Hematopoietic multipotent progenitor cell (in vitro differentiated cells): ENCODE measurements around the gene ASIC4. TPM values are rescaled to one million over a fixed set of nuclear protein-coding genes. Genes with fewer than 3 reads are reported as not detected.

Experiments
- small RNA-seq: library from RNA; depleted of rRNA; stranded (forward); fragments of <200 nt; gene quantifications from one replicate; pipeline ENCODE3, GENCODE V24; 2012
- total RNA-seq: library from RNA; depleted of rRNA; stranded (reverse); fragments of >200 nt; gene quantifications from one replicate; pipeline ENCODE4 v1.2.3, GENCODE V29; 2012

ASIC4 gene
- total RNA-seq, 1 donor, result 0.27 TPM

Small RNA genes lying within 50 kb of the gene (small RNA-seq; reads per million reads assigned to genes)
- not detected for gene MIR3132

Other genes with a start within 250 kb of the ASIC4 start
- 24.8 TPM for gene DNAJB2, start 235.1 kb upstream of the ASIC4 start, total RNA-seq
- gene PTPRN, start 205.1 kb upstream of the ASIC4 start, total RNA-seq, result under 0.01 TPM
- gene RESP18, start 181.7 kb upstream of the ASIC4 start, total RNA-seq, result not detected
- 118 TPM for gene DNPEP, start 126.6 kb upstream of the ASIC4 start, total RNA-seq
- gene DES, start 96.1 kb upstream of the ASIC4 start, total RNA-seq, result not detected
- gene SPEG, start 79.6 kb upstream of the ASIC4 start, total RNA-seq, result 0.81 TPM
- gene GMPPA, start 15.6 kb upstream of the ASIC4 start, total RNA-seq, result 32.0 TPM
- gene CHPF, start 29.3 kb downstream of the ASIC4 start, total RNA-seq, result 10.2 TPM
- 0.54 TPM for gene TMEM198, start 29.5 kb downstream of the ASIC4 start, total RNA-seq
- gene OBSL1, start 57.1 kb downstream of the ASIC4 start, total RNA-seq, result 114 TPM
- gene INHA, start 57.8 kb downstream of the ASIC4 start, total RNA-seq, result 0.27 TPM
- 30.2 TPM for gene STK11IP, start 83.4 kb downstream of the ASIC4 start, total RNA-seq
- gene SLC4A3, start 113.1 kb downstream of the ASIC4 start, total RNA-seq, result under 0.01 TPM